Fibroblast of the aortic adventitia (primary cell): ENCODE measurements around the gene TXNIP. TPM values are rescaled to one million over a fixed set of nuclear protein-coding genes. Genes with fewer than 3 reads are reported as not detected.

Experiments used
- DNase-seq: peaks from one replicate; pipeline ENCODE4 v3.0.0-alpha.2; 2010; ENCODE audit warnings: low read depth
- H3K4me3 ChIP-seq: 2 replicates; pipeline ENCODE4 v1.5.1; 2011; ENCODE audit warnings: low read depth, mild to moderate bottlenecking, control low read depth, low read length, moderate library complexity
- CTCF ChIP-seq: IDR thresholded peaks from 2 replicates; pipeline ENCODE4 v1.5.1; 2011; ENCODE audit warnings: mild to moderate bottlenecking, low read length, control low read depth, inconsistent platforms; ENCODE audit not compliant: insufficient read depth
- total RNA-seq: library from RNA; depleted of rRNA; stranded (reverse); fragments of >200 nt; gene quantifications from 2 replicates; pipeline ENCODE4 v1.2.3, GENCODE V29; 2012; ENCODE audit warnings: low replicate concordance

TXNIP gene
- total RNA-seq, 1 donor, result 73.0 TPM

GRCh38 chr1:145957443-145958319 is 38.7 kb downstream of the TXNIP start, which contains the start of gene LIX1L:
LIX1L (minus strand) TSS chr1:145958017; CDS start chr1:145957927, 90 bp downstream.
- peak; percentile 97 for DNase-seq
- H3K4me3 ChIP-seq, result peak within 1 kb of the TSS; percentile 82
- TF ChIP-seq CTCF, result no peak

DNA sequence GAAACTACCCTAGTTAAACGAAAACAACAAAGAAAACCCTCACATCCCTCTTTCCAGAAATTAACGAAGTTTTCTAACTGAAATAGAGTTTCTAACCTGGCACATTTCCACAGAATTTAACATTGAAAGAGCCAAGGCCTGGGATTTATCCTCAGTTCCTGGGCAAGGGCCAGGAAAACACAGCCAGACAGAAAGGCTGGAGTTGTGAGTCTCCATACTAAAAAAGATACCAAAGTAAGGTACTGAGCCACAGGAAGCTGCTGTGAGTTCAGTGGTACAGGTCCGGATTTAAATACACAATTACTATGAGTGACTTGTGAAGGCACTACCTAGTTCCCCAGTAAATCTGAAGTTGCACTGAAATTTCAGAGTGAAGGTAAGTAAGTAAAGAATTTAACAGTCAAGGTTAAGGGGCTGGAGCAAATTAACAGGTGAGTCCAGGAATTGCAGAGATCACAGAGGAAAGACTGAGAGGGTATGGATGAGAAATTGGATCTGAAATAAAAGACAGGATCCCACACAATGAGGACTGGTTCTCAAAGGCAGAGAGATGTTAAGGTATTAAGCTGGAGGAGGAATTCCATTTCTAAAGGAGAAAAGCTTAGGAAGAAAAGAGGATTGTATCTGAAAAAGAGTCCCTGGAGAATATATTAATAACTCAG is 39.5 kb downstream of the TXNIP start:
- no peak for TF ChIP-seq CTCF
- DNase-seq, result peak; percentile 87
- peak overlapping the region; percentile 82 for H3K4me3 ChIP-seq

- peak overlapping the region; percentile 82 for H3K4me3 ChIP-seq
- no peak for TF ChIP-seq CTCF
- no peak for DNase-seq
Observed at GRCh38 chr1:145956361-145956760, 40.0 kb downstream of the TXNIP start.

- peak; percentile 76 for DNase-seq
- peak overlapping the region; percentile 82 for H3K4me3 ChIP-seq
- TF ChIP-seq CTCF, result no peak
Observed at GRCh38 chr1:145955436-145955835, 40.9 kb downstream of the TXNIP start.

GRCh38 chr1:145953861-145954260 is 42.5 kb downstream of the TXNIP start:
- DNase-seq, result peak; percentile 7
- no peak for TF ChIP-seq CTCF
- H3K4me3 ChIP-seq, result no peak overlapping the region

- no peak for DNase-seq
- TF ChIP-seq CTCF, result no peak
- H3K4me3 ChIP-seq, result no peak overlapping the region
Observed at GRCh38 chr1:145952903-145953302, 43.5 kb downstream of the TXNIP start.
